ENCODE data around the gene NRN1L.

Gene NRN1L

GRCh38 chr16:67922221-67922620 lies 37.5 kb downstream of the NRN1L start:
- no peak for DNase-seq

- DNase-seq = no peak
Observed at GRCh38 chr16:67922740-67923139, 38.1 kb downstream of the NRN1L start.

- no peak for DNase-seq
Observed at GRCh38 chr16:67923414-67924116, 38.9 kb downstream of the NRN1L start.

GRCh38 chr16:67924140-67924906 lies 39.6 kb downstream of the NRN1L start:
- no peak for DNase-seq

- DNase-seq = no peak
Observed at GRCh38 chr16:67926181-67926750, 41.6 kb downstream of the NRN1L start.

- DNase-seq = no peak
Observed at GRCh38 chr16:67927131-67927941, 42.7 kb downstream of the NRN1L start.

- DNase-seq = no peak
Observed at GRCh38 chr16:67928147-67928546, 43.5 kb downstream of the NRN1L start.

- DNase-seq = peak; percentile 21
Observed at GRCh38 chr16:67928561-67929364, 44.1 kb downstream of the NRN1L start.

- no peak for DNase-seq
Observed at GRCh38 chr16:67930191-67930590, 45.5 kb downstream of the NRN1L start.

GRCh38 chr16:67930678-67931211 lies 46.1 kb downstream of the NRN1L start:
- DNase-seq = no peak

GRCh38 chr16:67931712-67932461 lies 47.2 kb downstream of the NRN1L start, which contains the start of gene CTRL:
TSS of gene CTRL (minus strand) at chr16:67931862. CDS start at chr16:67931852, 10 bp downstream.
- no peak for DNase-seq

GRCh38 chr16:67932462-67932840 lies 47.8 kb downstream of the NRN1L start:
- DNase-seq = no peak

- DNase-seq = no peak
Observed at GRCh38 chr16:67933805-67934204, 49.1 kb downstream of the NRN1L start.

GRCh38 chr16:67934306-67935100 lies 49.8 kb downstream of the NRN1L start:
- DNase-seq = no peak

- no peak for DNase-seq
Observed at GRCh38 chr16:67935101-67935401, 50.4 kb downstream of the NRN1L start.

- peak; percentile 91 for DNase-seq
Observed at GRCh38 chr16:67935402-67936123, 50.9 kb downstream of the NRN1L start.
